Transverse colon (tissue), 4 donors: ENCODE data around the gene KCNJ14. TPM values are rescaled to one million over a fixed set of nuclear protein-coding genes. Genes with fewer than 3 reads are reported as not detected.

ENCODE experiments used
- DNase-seq: peaks from one replicate; pipeline ENCODE4 v3.0.0-alpha.2; 2019
- H3K27ac ChIP-seq, 4 donors: fragments of 200-600 bp; sonication (generic); 2 replicates each; pipeline ENCODE4 v1.5.1; 2016 to 2018; ENCODE audit warnings: inconsistent platforms in 4 of 4
- H3K27me3 ChIP-seq: fragments of 200-600 bp; sonication (generic); 2 replicates; pipeline ENCODE4 v1.5.1; 2017; ENCODE audit warnings: inconsistent platforms
- H3K36me3 ChIP-seq, 4 donors: fragments of 200-600 bp; sonication (generic); 2 replicates each; pipeline ENCODE4 v1.5.1; 2017 to 2019; ENCODE audit warnings: inconsistent platforms in 4 of 4
- H3K4me1 ChIP-seq, 4 donors: fragments of 200-600 bp; sonication (generic); 2 replicates each; pipeline ENCODE4 v1.5.1; 2017 to 2020; ENCODE audit warnings: inconsistent platforms in 4 of 4
- H3K4me3 ChIP-seq, 4 donors: fragments of 200-600 bp; sonication (generic); 1 replicate in 1 of 4; 2 replicates in 3 of 4; pipeline versions ENCODE4 v1.5.1 to v1.6.1; 2017 to 2019; ENCODE audit warnings: inconsistent platforms in 4 of 4
- H3K9me3 ChIP-seq, 2 donors: fragments of 200-600 bp; sonication (generic); 2 replicates each; pipeline ENCODE4 v1.5.1; 2017 to 2019; ENCODE audit warnings: inconsistent platforms in 2 of 2
- EP300 ChIP-seq: sonication (generic); formaldehyde crosslinking; IDR thresholded peaks from one replicate; pipeline ENCODE4 v1.6.1; 2017; ENCODE audit warnings: antibody characterized with exemption, low read depth
- POLR2A ChIP-seq: fragments of 450-650 bp; IDR thresholded peaks from one replicate; pipeline ENCODE4 v1.6.1; 2016; ENCODE audit warnings: antibody characterized with exemption, mild to moderate bottlenecking, moderate library complexity
- POLR2AphosphoS5 ChIP-seq, 3 donors: sonication (generic); formaldehyde crosslinking; IDR thresholded peaks; one replicate each; pipeline ENCODE4 v1.6.1; 2016; ENCODE audit warnings: antibody characterized with exemption in 3 of 3
- WGBS, 2 donors: methylation state at CpG; one replicate each; pipeline ENCODE4 v1.1.5; 2018; ENCODE audit warnings: low coverage in 1 of 2; 5-methylcytosine and 5-hydroxymethylcytosine counted together
- in situ Hi-C, 4 donors: fragments of 200-750 bp; cut with MboI; loops; one replicate each; pipeline versions ENCODE4 v1.15.0 to v1.15.1; 2017; ENCODE audit warnings: low sequenced_read_pairs in 3 of 4, low pct_ligation_motif_present in 1 of 4, low pct_unique_long_range_greater_than_20kb in 1 of 4
- intact Hi-C: fragments of 100-400 bp; cut with DNase I; formaldehyde crosslinking; loops from one replicate; pipeline ENCODE4 v1.15.1; 2023; ENCODE audit warnings: low total_unique reads
- total RNA-seq, 4 donors: library from RNA; depleted of rRNA; stranded (reverse); fragments of >200 nt; gene quantifications; one replicate each; pipeline ENCODE4 v1.1.0, GENCODE V29; 2016
- TF ChIP-seq, protein P1 (sequence below), 5 experiments: fragments of 200-600 bp in 3 of 5; fragments of 450-650 bp in 2 of 5; sonication (generic) in 3 of 5; IDR thresholded peaks; 1 replicate in 2 of 5; 2 replicates in 3 of 5; pipeline ENCODE4 v1.5.1; 2016 to 2017; ENCODE audit warnings: antibody characterized with exemption in 5 of 5, inconsistent platforms in 3 of 5, mild to moderate bottlenecking in 2 of 5, moderate library complexity in 1 of 5

KCNJ14 gene
- total RNA-seq, 4 donors from 2014 or later: 0.41 to 0.64 TPM; not detected in 2

DNA sequence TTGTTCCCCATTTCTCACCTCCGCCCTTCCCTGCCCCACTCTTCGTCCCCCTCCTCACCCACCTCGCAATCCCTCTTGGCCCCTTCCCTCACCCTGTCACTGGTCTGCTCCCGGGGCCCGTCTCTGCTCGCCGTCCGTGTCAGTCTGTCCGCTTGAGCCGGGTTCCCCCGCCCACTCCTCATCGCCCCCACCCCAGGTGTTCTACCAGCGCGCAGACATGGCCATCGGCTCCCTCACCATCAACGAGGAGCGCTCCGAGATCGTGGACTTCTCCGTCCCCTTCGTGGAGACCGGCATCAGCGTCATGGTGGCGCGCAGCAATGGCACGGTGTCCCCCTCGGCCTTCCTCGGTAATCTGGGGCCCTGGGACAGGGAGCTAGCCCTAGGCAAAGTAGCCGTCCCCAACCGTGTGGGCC is 39.6 kb upstream of the KCNJ14 start:
- in situ Hi-C loops (no loop called here), intact Hi-C loops (no loop called here)
- H3K27me3 ChIP-seq: peaks cover 30% of the 10 kb centered on the region
- peaks cover 0 to 14% (median 5%) of the 10 kb centered on the region in 4 donors for H3K4me1 ChIP-seq
- no peaks in the 10 kb centered on the region for H3K36me3 ChIP-seq
- no peaks in the 10 kb centered on the region for H3K9me3 ChIP-seq
- no peak overlapping the region for H3K4me3 ChIP-seq
- no peak overlapping the region for H3K27ac ChIP-seq
- WGBS, 2 donors: 48% methylated on average over 30 of the region's 30 CpGs; no CpG with 5 or more reads in 1 of the 2 donors
- TF ChIP-seq POLR2AphosphoS5 (IDR thresholded peaks at IDR 0.05): no peak
- no peak for TF ChIP-seq POLR2A
- TF ChIP-seq EP300: no peak
- TF ChIP-seq, protein P1, sequence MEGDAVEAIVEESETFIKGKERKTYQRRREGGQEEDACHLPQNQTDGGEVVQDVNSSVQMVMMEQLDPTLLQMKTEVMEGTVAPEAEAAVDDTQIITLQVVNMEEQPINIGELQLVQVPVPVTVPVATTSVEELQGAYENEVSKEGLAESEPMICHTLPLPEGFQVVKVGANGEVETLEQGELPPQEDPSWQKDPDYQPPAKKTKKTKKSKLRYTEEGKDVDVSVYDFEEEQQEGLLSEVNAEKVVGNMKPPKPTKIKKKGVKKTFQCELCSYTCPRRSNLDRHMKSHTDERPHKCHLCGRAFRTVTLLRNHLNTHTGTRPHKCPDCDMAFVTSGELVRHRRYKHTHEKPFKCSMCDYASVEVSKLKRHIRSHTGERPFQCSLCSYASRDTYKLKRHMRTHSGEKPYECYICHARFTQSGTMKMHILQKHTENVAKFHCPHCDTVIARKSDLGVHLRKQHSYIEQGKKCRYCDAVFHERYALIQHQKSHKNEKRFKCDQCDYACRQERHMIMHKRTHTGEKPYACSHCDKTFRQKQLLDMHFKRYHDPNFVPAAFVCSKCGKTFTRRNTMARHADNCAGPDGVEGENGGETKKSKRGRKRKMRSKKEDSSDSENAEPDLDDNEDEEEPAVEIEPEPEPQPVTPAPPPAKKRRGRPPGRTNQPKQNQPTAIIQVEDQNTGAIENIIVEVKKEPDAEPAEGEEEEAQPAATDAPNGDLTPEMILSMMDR (IDR thresholded peaks at IDR 0.05): no peak
- no peak for DNase-seq

- Histone ChIP-seq H3K9me3 (no peaks in the 10 kb centered on the region), H3K27ac (no peak overlapping the region), H3K36me3 (no peaks in the 10 kb centered on the region), H3K4me1 (peaks cover 0 to 14% (median 5%) of the 10 kb centered on the region in 4 donors), H3K27me3 (peaks cover 30% of the 10 kb centered on the region), H3K4me3 (no peak overlapping the region)
- 76% methylated on average over 7 of the region's 7 CpGs; no CpG with 5 or more reads in 1 of the 2 donors for WGBS, 2 donors
- TF ChIP-seq, protein P1 (IDR thresholded peaks at IDR 0.05): no peak
- no peak for TF ChIP-seq POLR2AphosphoS5 (IDR thresholded peaks at IDR 0.05)
- no peak for TF ChIP-seq POLR2A
- TF ChIP-seq EP300: no peak
- intact Hi-C loops (no loop called here), in situ Hi-C loops (no loop called here)
- DNase-seq: no peak
These were observed 38.0 kb upstream of the KCNJ14 start for GRCh38 chr19:48417421-48417820.

DNA sequence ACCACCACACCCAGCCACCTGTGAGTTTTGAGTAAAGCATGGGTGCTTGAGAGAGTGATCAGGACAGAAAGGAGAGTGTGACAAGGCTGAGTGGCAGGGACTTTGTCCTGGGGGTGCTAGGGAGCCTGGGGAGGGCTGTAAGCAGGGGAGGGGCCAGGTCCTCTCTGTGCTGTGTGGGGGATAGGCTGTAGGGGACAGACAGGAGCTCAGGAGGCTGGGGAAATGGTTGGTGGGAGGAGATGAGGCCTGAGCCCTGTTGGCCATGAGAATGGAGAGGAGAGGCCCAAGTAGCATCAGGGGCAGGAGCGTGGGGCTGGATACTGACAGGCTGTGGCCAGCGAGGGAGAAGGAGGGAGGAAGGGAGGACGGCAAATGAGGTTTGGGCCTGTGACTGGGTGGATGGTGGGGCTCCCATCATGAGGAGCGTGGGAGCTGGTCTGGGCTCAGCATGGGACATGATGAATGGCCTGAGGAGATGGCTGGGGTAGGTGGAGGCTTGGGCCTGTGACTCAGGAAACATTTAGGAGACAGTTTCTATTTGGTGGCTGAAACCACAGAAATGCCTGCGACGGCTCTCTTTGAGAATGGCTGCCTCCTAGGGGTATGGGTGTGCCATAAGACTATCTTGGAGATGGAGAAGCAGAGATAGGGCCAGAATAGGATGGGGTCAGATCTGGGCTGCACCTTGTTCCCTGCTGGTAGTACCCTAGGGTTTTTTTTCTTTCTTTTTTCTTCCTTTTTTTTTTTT is 36.9 kb upstream of the KCNJ14 start:
- Histone ChIP-seq H3K9me3 (no peaks in the 10 kb centered on the region), H3K4me1 (peaks cover 0 to 14% (median 5%) of the 10 kb centered on the region in 4 donors), H3K27me3 (peaks cover 30% of the 10 kb centered on the region), H3K36me3 (no peaks in the 10 kb centered on the region), H3K27ac (no peak overlapping the region), H3K4me3 (no peak overlapping the region)
- DNase-seq: no peak
- intact Hi-C loops (no loop called here), in situ Hi-C loops (no loop called here)
- TF ChIP-seq, protein P1 (IDR thresholded peaks at IDR 0.05): no peak
- TF ChIP-seq POLR2AphosphoS5 (IDR thresholded peaks at IDR 0.05) (no peak), EP300 (no peak), POLR2A (no peak)
- WGBS, 2 donors: 79 to 100% methylated on average over 1 to 6 of the region's 6 CpGs

DNA sequence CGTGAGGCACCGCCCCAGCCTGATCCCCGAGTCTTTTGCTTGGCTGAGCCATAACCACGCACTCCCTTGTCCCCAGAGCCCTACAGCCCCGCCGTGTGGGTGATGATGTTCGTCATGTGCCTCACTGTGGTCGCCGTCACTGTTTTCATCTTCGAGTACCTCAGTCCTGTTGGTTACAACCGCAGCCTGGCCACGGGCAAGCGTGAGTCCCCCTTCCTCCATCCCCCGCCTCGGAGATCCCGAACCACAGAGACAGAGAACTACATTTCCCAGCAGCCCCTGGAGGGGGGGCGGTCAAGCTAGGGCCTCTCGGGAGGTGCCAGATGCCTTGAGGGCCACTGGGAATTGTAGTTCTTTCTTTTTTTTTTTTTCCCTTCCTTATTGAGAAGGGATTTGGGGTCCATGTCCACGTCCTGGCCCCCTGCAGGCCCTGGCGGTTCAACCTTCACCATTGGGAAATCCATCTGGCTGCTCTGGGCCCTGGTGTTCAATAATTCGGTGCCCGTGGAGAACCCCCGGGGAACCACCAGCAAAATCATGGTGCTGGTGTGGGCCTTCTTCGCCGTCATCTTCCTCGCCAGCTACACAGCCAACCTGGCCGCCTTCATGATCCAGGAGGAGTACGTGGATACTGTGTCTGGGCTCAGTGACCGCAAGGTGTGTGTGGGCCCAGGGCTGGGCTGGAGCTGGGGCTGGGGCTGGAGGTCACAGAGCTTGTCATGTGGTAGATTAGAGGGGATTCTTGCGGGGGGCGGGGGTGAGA is 36.0 kb upstream of the KCNJ14 start:
- Histone ChIP-seq H3K9me3 (no peaks in the 10 kb centered on the region), H3K36me3 (no peaks in the 10 kb centered on the region), H3K4me1 (peaks cover 0 to 14% (median 5%) of the 10 kb centered on the region in 4 donors), H3K27ac (no peak overlapping the region), H3K27me3 (peaks cover 23% of the 10 kb centered on the region), H3K4me3 (no peak overlapping the region)
- DNase-seq: peak; percentile 75
- intact Hi-C loops: no loop called here
- TF ChIP-seq POLR2AphosphoS5 (IDR thresholded peaks at IDR 0.05) (no peak), POLR2A (no peak), EP300 (no peak)
- TF ChIP-seq, protein P1 (IDR thresholded peaks at IDR 0.05): no peak
- WGBS, 2 donors: 61% methylated on average over 30 of the region's 31 CpGs; no CpG with 5 or more reads in 1 of the 2 donors
- in situ Hi-C loops: no loop called here
